Stimulated activated CD8-positive, alpha-beta memory T cell treated with anti-CD3 and anti-CD28 coated beads, Interleukin-12 subunit alpha, Interleukin-12 subunit beta, amount 100 ng/mL, for 24 hours (primary cell): Measurements from ENCODE around the gene RASSF10.
"Not testable (repeated sequence)": the region's sequence is repeated elsewhere in the genome, so short reads cannot be mapped to it uniquely, and the experiment has no call there.

Source experiments
- DNase-seq: peaks from one replicate; pipeline ENCODE4 v3.0.0-alpha.2; 2020; ENCODE audit errors: extremely low read depth

RASSF10 gene

GRCh38 chr11:13026722-13027121, 17.6 kb downstream of the RASSF10 start:
- no peak for DNase-seq

GRCh38 chr11:13028322-13028721, 19.2 kb downstream of the RASSF10 start:
- no peak for DNase-seq

DNA sequence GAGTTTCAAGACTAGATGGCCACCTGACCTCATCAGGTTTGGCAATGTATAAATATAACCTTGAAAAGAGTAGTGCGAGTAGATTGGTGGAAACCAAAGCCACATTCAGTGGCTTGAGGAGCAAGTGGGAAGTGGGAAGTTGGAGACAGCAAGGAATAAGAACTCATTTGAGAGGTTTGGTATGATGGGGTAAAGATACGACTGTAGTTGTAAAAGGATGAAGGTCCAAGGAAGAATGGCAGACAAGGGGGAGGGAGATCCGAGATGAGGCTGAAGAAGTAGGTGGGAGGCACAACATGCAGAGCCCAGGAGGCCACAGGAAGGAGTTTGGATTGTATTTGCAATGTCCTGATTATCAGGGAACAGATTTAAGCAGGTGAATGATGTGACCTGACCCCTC, 20.8 kb downstream of the RASSF10 start:
- DNase-seq = no peak

DNA sequence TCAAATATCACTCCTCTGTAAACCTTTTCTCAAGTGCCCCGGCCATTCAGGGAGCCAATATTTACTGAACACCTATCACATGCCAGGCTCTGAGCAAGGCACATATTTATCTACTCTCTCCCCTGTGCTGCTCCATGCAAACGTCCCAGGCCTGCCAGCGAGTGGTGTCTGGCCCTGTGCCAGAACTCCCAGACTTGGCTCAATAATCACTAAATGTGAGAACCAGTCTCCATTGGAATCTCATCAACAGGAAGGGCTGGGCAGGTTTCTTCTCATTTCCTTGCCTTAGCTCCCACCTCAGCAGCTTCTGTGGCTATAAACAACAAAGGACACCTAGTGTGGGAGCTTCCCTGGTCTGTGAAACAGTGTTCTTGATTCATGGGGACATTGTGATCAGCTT, 21.7 kb downstream of the RASSF10 start:
- DNase-seq = no peak

GRCh38 chr11:13031349-13031748, 22.2 kb downstream of the RASSF10 start:
- no peak for DNase-seq

DNA sequence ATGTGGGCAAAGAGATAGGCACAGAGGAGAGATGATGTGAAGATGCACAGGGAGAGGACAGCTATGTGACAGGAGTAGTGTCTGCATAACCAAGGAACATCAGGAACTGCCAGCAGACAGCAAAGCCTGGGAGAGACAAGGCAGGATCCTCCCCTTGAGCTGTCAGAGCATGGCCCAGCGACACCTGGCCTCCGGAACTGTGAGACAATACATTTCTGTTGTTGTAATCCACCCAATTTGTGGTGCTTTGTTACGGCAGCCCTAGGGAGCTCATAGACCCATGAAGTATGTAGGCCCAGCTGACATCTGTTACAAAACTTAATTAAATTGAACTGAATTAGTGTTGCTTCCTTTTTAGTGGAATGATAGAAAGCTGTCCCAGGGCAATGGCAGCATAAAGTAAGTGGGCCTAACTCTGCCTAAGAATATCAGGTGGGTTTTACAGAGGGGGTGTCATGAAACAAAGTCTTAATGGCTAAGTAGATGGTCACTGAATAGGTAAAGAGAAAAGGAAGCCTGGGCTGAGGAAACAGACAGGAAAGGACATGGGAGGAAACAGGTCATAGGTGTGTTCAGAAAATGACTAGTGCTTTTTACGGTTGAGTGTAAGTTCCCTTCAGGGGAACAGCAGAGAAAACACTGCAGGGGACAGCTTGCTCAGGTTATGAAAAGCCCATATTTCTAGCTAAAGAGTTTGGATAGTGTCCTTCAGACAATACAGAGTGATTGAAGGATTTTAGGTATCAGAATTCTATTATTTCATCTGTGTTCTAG, 24.8 kb downstream of the RASSF10 start:
- no peak for DNase-seq

DNA sequence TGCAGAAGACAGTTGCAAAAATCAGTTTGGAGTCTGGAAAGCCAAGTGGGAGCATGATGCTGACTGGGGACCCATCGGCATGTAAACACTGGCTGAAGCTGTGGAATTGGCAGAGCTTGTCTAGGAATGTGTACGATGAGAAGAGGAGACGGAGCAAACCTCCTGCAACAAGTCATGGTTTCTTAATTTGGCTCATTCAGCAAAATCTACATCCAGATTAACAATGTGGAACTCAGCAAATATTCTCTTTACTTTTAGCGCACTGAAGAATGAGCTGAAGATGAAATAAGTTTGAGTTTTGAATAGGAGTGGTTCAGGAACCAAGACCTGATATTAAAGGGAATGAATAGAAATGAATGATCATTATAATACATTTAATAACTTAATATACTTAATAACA, 26.6 kb downstream of the RASSF10 start:
- DNase-seq = no peak

DNA sequence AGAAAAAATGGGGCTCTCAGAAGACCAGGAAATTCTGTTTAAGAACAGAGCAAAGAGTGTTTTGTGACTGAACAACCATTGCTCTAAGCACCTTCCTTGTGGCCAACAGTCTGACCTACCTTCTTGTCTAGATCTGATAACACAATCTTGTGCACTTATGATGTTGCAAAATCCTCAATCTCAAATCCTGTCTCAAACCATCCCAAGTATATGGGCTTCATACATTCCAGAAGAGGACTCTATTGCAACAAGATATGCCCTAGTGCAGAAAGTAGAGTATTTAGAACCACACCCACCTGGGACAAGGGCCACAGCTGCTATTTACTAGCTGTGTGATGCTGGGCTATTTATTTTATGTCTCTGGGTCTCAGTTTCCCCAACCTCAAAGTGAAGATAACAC, 27.1 kb downstream of the RASSF10 start:
- DNase-seq = no peak

GRCh38 chr11:13038366-13038765, 29.2 kb downstream of the RASSF10 start:
- no peak for DNase-seq

DNA sequence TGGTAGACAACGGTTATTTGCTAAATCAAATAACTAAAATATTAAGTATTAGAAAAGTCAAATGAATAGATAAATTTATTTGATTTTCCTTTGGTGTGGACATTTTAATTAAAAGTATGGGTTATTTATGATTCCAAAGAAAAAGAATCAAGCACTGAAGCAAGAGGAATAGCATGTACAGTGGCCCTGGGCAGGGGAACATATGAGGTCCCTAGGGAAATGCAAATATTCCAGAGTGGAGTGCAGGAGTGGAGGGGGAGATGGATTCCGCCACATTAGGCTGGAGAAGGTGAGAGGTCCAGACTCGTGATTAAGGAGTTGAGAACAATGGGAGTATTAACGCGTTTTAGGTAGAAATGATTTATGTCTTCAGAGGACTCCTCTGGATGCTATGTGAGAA, 30.0 kb downstream of the RASSF10 start:
- DNase-seq = no peak

GRCh38 chr11:13040969-13041561, 31.9 kb downstream of the RASSF10 start:
- no peak for DNase-seq

DNA sequence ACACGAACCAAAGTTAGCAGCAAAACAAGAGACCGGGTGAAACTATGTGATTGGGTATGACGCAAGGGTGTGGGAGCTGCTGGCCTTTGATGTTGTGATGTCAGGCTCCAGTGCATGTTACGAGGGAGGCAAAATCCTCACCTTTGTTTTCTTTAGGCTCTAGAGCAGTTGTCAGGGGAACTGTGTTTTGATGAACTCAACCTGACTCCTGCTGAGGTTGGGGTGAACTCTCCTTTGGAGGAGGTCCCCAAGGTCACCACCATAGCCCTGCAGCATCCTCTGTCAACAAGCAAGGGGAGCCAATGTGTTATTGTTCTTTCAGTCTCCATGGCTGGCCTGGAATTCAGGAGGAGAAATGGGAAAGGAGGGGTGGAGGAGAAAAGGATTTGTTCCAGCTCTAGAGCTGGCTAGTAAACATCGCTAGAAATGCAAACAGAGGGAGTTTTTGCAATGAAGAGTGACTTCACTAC, 33.8 kb downstream of the RASSF10 start:
- DNase-seq = no peak

DNA sequence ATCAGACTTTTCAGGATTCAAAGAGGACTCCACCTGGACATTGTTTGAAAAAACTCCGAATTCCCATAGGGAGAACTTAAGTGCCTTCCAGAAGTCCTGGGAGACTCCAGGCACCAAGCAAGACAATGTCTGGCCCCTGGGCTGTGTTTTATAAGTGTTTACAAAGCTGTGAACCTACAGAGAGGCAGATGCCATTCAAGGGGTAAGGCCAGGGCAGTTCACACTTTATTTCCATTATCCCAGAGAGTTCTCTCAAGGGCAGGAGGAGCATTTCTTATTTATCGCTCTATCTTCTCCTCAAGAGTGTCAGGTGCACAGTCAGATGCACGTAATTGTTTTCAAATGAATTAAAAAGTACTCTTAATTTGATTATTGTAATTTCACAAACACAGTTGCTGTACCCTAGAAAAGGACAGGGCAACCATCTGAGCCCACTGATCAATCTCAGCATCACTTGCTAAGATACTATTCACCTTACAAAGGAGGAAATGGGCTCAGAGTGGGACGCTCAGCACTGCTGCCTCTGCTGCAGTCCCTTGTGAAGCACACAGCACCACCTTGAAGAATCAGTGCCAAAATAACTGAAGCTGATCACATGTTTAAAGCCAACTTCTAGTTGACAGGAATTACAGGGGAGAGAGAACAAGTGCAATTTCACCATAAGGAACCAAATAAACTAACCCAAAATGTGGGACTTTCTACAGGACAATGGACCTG, 35.0 kb downstream of the RASSF10 start:
- DNase-seq = no peak

- DNase-seq = not testable (repeated sequence)
Observed at GRCh38 chr11:13045089-13045488, 36.0 kb downstream of the RASSF10 start.

DNA sequence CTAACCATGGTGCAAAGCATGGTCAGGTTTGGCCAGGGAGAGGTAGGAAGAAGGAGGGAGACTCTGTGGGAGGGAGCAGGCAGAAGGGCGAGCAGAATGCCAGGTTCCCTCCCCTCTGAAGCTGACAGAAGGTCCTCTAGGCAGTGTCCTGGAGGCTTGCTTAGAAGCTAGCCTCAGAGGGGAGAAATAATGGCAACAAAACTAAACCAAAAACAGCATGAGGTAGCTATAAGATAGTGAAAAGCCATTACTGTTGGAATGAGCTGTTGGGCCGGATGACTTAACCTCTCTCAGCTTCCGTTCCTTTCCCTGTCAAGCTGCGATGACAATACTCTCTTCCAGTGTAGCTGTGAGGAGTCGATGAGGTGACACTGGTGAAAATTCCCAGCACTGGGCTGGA, 36.6 kb downstream of the RASSF10 start:
- no peak for DNase-seq

DNA sequence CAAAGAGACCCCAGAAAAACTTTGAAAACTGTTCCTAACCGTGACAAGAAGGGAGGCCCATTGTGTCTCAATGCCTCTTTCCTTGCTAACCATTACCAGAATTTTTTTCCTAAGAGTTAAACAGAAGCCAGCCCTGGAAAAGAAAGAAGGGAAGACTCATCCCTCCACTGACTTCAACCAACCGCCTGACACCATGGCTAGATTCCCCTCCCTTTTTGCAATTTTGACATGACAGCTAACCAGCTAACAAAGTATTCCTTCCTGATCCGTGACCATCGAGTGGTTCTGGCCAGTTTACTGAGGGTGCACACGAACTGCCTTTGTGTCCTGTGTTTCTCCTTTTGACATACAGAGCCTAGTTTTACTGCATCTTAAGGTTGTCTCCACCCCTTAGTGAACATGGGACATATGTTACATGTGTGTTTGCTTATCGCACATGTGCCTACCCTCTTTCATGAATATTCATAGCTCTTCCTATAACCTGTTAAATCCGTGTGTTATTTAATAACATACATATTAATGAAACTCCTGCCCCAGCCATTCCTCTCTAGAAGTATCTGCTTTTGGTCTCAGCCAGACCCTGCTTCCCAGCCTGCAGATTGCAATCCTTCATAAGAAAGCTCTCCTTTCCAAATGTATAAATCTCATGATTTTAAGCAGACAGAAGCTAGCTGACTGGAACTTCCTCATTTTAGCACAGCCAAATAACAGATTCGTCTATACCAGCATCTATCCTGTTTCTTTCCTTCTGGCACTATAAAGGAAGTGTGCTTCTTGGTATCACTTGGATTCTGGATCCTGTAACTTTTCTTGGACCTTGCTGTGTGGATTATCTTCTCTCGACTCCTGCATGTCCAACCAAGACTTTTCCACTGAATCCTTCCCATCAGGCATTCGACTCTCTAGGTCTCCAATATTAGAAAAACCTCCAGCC, 37.8 kb downstream of the RASSF10 start:
- no peak for DNase-seq

DNA sequence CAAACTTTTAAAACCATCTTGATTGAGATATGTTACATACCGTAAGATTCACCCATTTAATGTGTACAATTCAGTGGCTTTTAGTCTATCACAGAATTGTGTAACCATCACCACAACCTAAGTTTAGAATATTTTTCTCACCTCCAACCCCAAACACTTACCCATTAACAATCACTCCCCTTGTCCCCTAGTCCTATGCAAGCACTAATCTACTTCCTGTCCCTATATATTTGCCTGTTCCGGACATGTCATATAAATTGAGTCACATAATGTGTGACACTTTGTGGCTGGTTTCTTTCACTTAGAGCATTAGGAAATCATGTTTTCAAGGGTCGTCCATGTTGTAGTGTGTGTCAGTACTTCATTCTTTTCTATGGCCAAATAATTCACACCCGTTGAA, 38.8 kb downstream of the RASSF10 start:
- no peak for DNase-seq

DNA sequence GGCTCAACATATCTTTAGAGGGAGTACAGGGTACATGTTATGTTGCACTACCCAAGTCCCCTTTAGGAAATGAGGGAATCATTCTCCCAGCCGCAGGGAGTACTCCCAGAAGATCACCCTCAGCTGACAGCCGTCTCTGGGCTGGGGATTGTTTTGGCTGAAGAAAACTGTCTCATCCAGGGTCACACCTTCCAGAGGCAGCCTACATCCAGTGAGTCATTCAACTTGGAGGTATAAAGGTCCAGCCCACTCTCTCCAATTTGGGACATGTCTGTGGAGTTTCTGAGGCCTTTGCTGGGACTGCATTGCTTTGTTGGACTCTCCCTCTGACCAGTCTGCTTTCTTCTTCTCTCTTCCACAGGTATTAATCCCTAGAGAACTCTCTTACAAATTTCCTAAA, 42.1 kb downstream of the RASSF10 start:
- no peak for DNase-seq

DNA sequence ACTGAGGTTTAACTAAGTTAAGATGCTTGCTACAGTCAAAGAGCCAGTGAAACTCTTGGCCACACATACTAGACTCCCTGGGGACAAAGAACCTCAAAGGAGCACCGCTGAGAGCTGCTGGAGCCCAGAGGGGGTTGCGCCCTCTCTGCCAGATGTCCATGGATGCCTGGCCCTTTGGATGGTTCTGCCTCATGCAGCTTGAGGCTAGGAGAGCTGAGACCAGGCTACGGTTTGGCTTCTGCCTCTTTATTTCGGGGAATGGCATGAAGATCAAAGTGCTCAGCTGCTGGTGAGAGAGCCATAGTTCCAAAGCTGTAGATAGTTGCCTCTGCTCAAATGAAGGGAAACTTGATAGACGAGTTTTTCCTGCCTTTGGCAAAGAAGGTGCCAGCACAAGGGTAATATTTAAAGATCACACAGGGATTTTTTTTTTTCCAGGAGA, 43.0 kb downstream of the RASSF10 start:
- no peak for DNase-seq

DNA sequence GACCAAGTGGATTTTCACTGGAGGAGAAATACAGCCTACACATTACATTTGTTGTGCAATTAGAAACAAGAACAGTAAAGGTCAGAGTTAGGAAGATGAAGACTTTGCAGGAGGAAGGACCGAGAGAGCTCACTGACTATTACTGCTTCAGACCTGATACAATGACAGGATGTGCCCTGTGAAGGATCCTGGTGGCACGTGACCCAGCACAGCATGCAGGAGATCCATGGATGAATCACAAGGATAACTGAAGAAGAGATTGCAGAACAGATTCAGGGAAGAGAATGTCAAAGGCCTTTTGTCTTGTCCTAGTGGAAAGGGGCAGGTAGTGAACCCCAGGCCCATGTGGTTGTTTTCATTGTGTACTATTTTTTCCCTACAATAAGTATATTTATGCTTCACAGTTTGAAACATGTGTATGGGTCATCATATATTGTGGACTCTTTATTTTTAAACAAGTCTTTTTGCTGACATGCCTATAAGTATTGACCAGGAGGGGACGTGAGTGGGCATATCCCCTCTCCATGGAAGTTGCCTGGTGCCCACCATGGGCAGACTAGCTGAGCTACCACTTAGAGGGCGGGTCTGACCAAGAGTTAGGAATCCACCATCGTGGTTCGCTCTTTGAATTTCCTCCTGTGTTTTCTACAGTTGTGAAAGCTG, 44.3 kb downstream of the RASSF10 start:
- no peak for DNase-seq

DNA sequence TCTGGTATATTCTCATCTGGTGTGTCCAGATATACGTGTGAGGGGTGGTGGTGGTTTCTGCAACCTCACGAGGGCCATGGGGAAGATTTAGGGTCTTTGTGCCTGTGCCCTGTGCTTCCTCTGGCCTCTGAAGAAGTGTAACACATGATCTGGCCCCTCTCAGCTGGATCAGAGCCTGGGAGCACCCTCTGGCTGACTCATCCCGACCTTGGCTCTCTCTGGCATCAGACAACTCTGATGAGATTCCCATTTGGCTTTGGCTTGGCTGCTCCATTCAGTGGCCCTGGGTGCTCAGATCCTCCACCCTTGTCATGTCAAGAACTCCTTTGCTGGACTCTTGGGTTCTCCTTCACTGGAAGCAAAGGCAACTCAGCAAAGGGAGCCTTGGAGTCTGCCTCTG, 45.2 kb downstream of the RASSF10 start:
- DNase-seq = no peak
